Transverse colon (tissue), 4 donors: Measurements from ENCODE around the gene CFAP20DC. TPM values are rescaled to one million over a fixed set of nuclear protein-coding genes. Genes with fewer than 3 reads are reported as not detected.

Experiments
- DNase-seq: peaks from one replicate; pipeline ENCODE4 v3.0.0-alpha.2; 2019
- H3K27ac ChIP-seq, 4 donors: fragments of 200-600 bp; sonication (generic); 2 replicates each; pipeline ENCODE4 v1.5.1; 2016 to 2018; ENCODE audit warnings: inconsistent platforms in 4 of 4
- H3K27me3 ChIP-seq: fragments of 200-600 bp; sonication (generic); 2 replicates; pipeline ENCODE4 v1.5.1; 2017; ENCODE audit warnings: inconsistent platforms
- H3K36me3 ChIP-seq, 4 donors: fragments of 200-600 bp; sonication (generic); 2 replicates each; pipeline ENCODE4 v1.5.1; 2017 to 2019; ENCODE audit warnings: inconsistent platforms in 4 of 4
- H3K4me1 ChIP-seq, 4 donors: fragments of 200-600 bp; sonication (generic); 2 replicates each; pipeline ENCODE4 v1.5.1; 2017 to 2020; ENCODE audit warnings: inconsistent platforms in 4 of 4
- H3K4me3 ChIP-seq, 4 donors: fragments of 200-600 bp; sonication (generic); 1 replicate in 1 of 4; 2 replicates in 3 of 4; pipeline versions ENCODE4 v1.5.1 to v1.6.1; 2017 to 2019; ENCODE audit warnings: inconsistent platforms in 4 of 4
- H3K9me3 ChIP-seq, 2 donors: fragments of 200-600 bp; sonication (generic); 2 replicates each; pipeline ENCODE4 v1.5.1; 2017 to 2019; ENCODE audit warnings: inconsistent platforms in 2 of 2
- CTCF ChIP-seq, 5 experiments: fragments of 200-600 bp in 3 of 5; fragments of 450-650 bp in 2 of 5; sonication (generic) in 3 of 5; IDR thresholded peaks; 1 replicate in 2 of 5; 2 replicates in 3 of 5; pipeline ENCODE4 v1.5.1; 2016 to 2017; ENCODE audit warnings: antibody characterized with exemption in 5 of 5, inconsistent platforms in 3 of 5, mild to moderate bottlenecking in 2 of 5, moderate library complexity in 1 of 5
- EP300 ChIP-seq: sonication (generic); formaldehyde crosslinking; IDR thresholded peaks from one replicate; pipeline ENCODE4 v1.6.1; 2017; ENCODE audit warnings: antibody characterized with exemption, low read depth
- POLR2A ChIP-seq: fragments of 450-650 bp; IDR thresholded peaks from one replicate; pipeline ENCODE4 v1.6.1; 2016; ENCODE audit warnings: antibody characterized with exemption, mild to moderate bottlenecking, moderate library complexity
- POLR2AphosphoS5 ChIP-seq, 3 donors: sonication (generic); formaldehyde crosslinking; IDR thresholded peaks; one replicate each; pipeline ENCODE4 v1.6.1; 2016; ENCODE audit warnings: antibody characterized with exemption in 3 of 3
- WGBS, 2 donors: methylation state at CpG; one replicate each; pipeline ENCODE4 v1.1.5; 2018; ENCODE audit warnings: low coverage in 1 of 2; 5-methylcytosine and 5-hydroxymethylcytosine counted together
- in situ Hi-C, 4 donors: fragments of 200-750 bp; cut with MboI; loops; one replicate each; pipeline versions ENCODE4 v1.15.0 to v1.15.1; 2017; ENCODE audit warnings: low sequenced_read_pairs in 3 of 4, low pct_ligation_motif_present in 1 of 4, low pct_unique_long_range_greater_than_20kb in 1 of 4
- intact Hi-C: fragments of 100-400 bp; cut with DNase I; formaldehyde crosslinking; loops from one replicate; pipeline ENCODE4 v1.15.1; 2023; ENCODE audit warnings: low total_unique reads
- total RNA-seq, 4 donors: library from RNA; depleted of rRNA; stranded (reverse); fragments of >200 nt; gene quantifications; one replicate each; pipeline ENCODE4 v1.1.0, GENCODE V29; 2016

Gene CFAP20DC
- total RNA-seq, 4 donors from 2014 or later, result 0.20 to 0.82 TPM; not detected in 2

- in situ Hi-C loops, result no loop called here
- Histone ChIP-seq H3K27ac (no peak overlapping the region), H3K4me3 (no peak overlapping the region), H3K9me3 (no peaks in the 10 kb centered on the region), H3K27me3 (no peaks in the 10 kb centered on the region), H3K4me1 (peaks cover 0 to 8% (median 0%) of the 10 kb centered on the region in 4 donors), H3K36me3 (no peaks in the 10 kb centered on the region)
- TF ChIP-seq POLR2A (no peak), POLR2AphosphoS5 (IDR thresholded peaks at IDR 0.05) (no peak), EP300 (no peak), CTCF (IDR thresholded peaks at IDR 0.05) (no peak)
- no peak for DNase-seq
- intact Hi-C loops, result no loop called here
- WGBS, 2 donors, result 64 to 68% methylated on average over 2 of the region's 2 CpGs
These were observed 84.0 kb downstream of the CFAP20DC start for GRCh38 chr3:58965865-58966264.

- TF ChIP-seq EP300, result no peak
- no peak for TF ChIP-seq POLR2AphosphoS5 (IDR thresholded peaks at IDR 0.05)
- no peak for TF ChIP-seq POLR2A
- TF ChIP-seq CTCF (IDR thresholded peaks at IDR 0.05), result no peak
- in situ Hi-C loops (no loop called here), intact Hi-C loops (no loop called here)
- no peak overlapping the region for H3K4me3 ChIP-seq
- H3K27ac ChIP-seq, result no peak overlapping the region
- WGBS, 2 donors, result 29 to 51% methylated on average over 1 to 2 of the region's 2 CpGs
- H3K9me3 ChIP-seq, result no peaks in the 10 kb centered on the region
- DNase-seq, result no peak
- peaks cover 0 to 8% (median 0%) of the 10 kb centered on the region in 4 donors for H3K4me1 ChIP-seq
- no peaks in the 10 kb centered on the region for H3K36me3 ChIP-seq
- H3K27me3 ChIP-seq, result no peaks in the 10 kb centered on the region
These were observed 85.8 kb downstream of the CFAP20DC start for GRCh38 chr3:58963928-58964503.

- Histone ChIP-seq H3K9me3 (no peaks in the 10 kb centered on the region), H3K27me3 (no peaks in the 10 kb centered on the region), H3K4me1 (peaks cover 0 to 8% (median 0%) of the 10 kb centered on the region in 4 donors), H3K27ac (no peak overlapping the region), H3K4me3 (no peak overlapping the region), H3K36me3 (no peaks in the 10 kb centered on the region)
- 96% methylated on average over 3 of the region's 3 CpGs; no CpG with 5 or more reads in 1 of the 2 donors for WGBS, 2 donors
- TF ChIP-seq POLR2A, result no peak
- TF ChIP-seq POLR2AphosphoS5 (IDR thresholded peaks at IDR 0.05), result no peak
- TF ChIP-seq EP300, result no peak
- TF ChIP-seq CTCF (IDR thresholded peaks at IDR 0.05), result no peak
- in situ Hi-C loops, result no loop called here
- intact Hi-C loops, result no loop called here
- DNase-seq, result no peak
These were observed 87.0 kb downstream of the CFAP20DC start for GRCh38 chr3:58962816-58963215.

- intact Hi-C loops (no loop called here), in situ Hi-C loops (no loop called here)
- Histone ChIP-seq H3K27me3 (no peaks in the 10 kb centered on the region), H3K4me3 (no peak overlapping the region), H3K36me3 (no peaks in the 10 kb centered on the region), H3K4me1 (peaks cover 0 to 8% (median 0%) of the 10 kb centered on the region in 4 donors), H3K27ac (no peak overlapping the region), H3K9me3 (no peaks in the 10 kb centered on the region)
- no peak for DNase-seq
- WGBS, 2 donors, result 59 to 69% methylated on average over 2 of the region's 2 CpGs
- TF ChIP-seq EP300 (no peak), CTCF (IDR thresholded peaks at IDR 0.05) (no peak), POLR2AphosphoS5 (IDR thresholded peaks at IDR 0.05) (no peak), POLR2A (no peak)
These were observed 87.7 kb downstream of the CFAP20DC start for GRCh38 chr3:58962040-58962651.
